Measurements from ENCODE around the gene ZDHHC8.

DNA sequence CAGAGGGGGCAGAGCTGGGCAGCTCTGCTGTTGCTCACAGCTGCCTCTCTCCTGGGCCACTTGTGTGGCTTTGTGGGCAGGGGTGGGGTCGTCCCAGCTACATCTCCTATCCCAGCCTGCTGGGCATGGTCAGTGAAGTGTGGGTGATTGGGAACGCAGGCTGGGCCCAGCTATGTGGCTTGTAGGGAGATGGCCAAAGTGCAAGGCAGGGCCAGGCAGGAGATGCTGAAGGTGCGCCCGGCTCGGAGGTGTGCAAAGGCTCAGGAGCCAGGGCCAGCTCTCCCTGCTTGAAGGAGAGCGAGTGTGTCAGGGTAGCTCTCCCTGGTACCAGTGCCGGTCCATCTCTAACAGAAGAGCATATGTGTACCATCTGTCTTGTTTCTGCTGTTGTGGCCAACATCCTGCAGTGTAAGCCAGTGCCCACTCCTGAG, 24.1 kb upstream of the ZDHHC8 start:
- TF ChIP-seq, protein P1, sequence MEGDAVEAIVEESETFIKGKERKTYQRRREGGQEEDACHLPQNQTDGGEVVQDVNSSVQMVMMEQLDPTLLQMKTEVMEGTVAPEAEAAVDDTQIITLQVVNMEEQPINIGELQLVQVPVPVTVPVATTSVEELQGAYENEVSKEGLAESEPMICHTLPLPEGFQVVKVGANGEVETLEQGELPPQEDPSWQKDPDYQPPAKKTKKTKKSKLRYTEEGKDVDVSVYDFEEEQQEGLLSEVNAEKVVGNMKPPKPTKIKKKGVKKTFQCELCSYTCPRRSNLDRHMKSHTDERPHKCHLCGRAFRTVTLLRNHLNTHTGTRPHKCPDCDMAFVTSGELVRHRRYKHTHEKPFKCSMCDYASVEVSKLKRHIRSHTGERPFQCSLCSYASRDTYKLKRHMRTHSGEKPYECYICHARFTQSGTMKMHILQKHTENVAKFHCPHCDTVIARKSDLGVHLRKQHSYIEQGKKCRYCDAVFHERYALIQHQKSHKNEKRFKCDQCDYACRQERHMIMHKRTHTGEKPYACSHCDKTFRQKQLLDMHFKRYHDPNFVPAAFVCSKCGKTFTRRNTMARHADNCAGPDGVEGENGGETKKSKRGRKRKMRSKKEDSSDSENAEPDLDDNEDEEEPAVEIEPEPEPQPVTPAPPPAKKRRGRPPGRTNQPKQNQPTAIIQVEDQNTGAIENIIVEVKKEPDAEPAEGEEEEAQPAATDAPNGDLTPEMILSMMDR (IDR thresholded peaks at IDR 0.05; ENCODE audit: low read depth, low read length), result no peak
- TF ChIP-seq EZH2phosphoT487 (IDR thresholded peaks at IDR 0.05; ENCODE audit: low read depth), result no peak

All from OCI-LY3 (cell line).